H9 (cell line): Measurements from ENCODE around the gene CCBE1. TPM values are rescaled to one million over a fixed set of nuclear protein-coding genes. Genes with fewer than 3 reads are reported as not detected.

Source experiments
- DNase-seq: peaks from one replicate; pipeline ENCODE4 v3.0.0-alpha.2; 2017
- H2AFZ ChIP-seq: one replicate; pipeline ENCODE4 v1.6.1; 2013; ENCODE audit warnings: mild to moderate bottlenecking, low read length, control low read depth, moderate library complexity
- H2AK5ac ChIP-seq: 2 replicates; pipeline ENCODE4 v1.6.1; 2013; ENCODE audit warnings: low read length, control low read depth, mixed read lengths; ENCODE audit not compliant: insufficient read length
- H2BK120ac ChIP-seq: one replicate; pipeline ENCODE4 v1.6.1; 2013; ENCODE audit warnings: low read depth, mild to moderate bottlenecking, low read length, control low read depth, inconsistent platforms; ENCODE audit not compliant: poor library complexity, severe bottlenecking
- H2BK12ac ChIP-seq: 2 replicates; pipeline ENCODE4 v1.6.1; 2013; ENCODE audit warnings: low read length, control low read depth, mixed read lengths, low read depth; ENCODE audit not compliant: insufficient read length
- H2BK15ac ChIP-seq: 2 replicates; pipeline ENCODE4 v1.6.1; 2013; ENCODE audit warnings: low read depth, low read length, control low read depth
- H2BK20ac ChIP-seq: one replicate; pipeline ENCODE4 v1.6.1; 2013; ENCODE audit warnings: low read depth, mild to moderate bottlenecking, low read length, control low read depth, inconsistent platforms; ENCODE audit not compliant: poor library complexity, severe bottlenecking
- H2BK5ac ChIP-seq: 2 replicates; pipeline ENCODE4 v1.6.1; 2013; ENCODE audit warnings: low read length, control low read depth, mixed read lengths; ENCODE audit not compliant: insufficient read length
- H3K14ac ChIP-seq: 2 replicates; pipeline ENCODE4 v1.6.1; 2013; ENCODE audit warnings: low read length, control low read depth; ENCODE audit not compliant: insufficient read depth
- H3K18ac ChIP-seq: 2 replicates; pipeline ENCODE4 v1.6.1; 2013; ENCODE audit warnings: low read depth, mild to moderate bottlenecking, mixed read lengths, low read length, control low read depth; ENCODE audit not compliant: insufficient read length
- H3K23ac ChIP-seq: 2 replicates; pipeline ENCODE4 v1.6.1; 2013; ENCODE audit warnings: low read length, control low read depth, mixed read lengths, low read depth; ENCODE audit not compliant: insufficient read length
- H3K23me2 ChIP-seq: 2 replicates; pipeline ENCODE4 v1.6.1; 2013; ENCODE audit warnings: low read depth, mild to moderate bottlenecking, mixed read lengths, low read length, control low read depth; ENCODE audit not compliant: insufficient read length, poor library complexity, severe bottlenecking
- H3K27ac ChIP-seq: 2 replicates; pipeline ENCODE4 v1.5.1; 2013; ENCODE audit warnings: low read length, control low read depth, mixed read lengths, low read depth; ENCODE audit not compliant: insufficient read length
- H3K27me3 ChIP-seq: 2 replicates; pipeline ENCODE4 v1.6.1; 2013; ENCODE audit warnings: low read length, control low read depth, inconsistent platforms; ENCODE audit not compliant: insufficient read depth
- H3K4ac ChIP-seq: 2 replicates; pipeline ENCODE4 v1.6.1; 2013; ENCODE audit warnings: low read depth, mild to moderate bottlenecking, control low read depth, inconsistent platforms, low read length, moderate library complexity
- H3K4me1 ChIP-seq: 2 replicates; pipeline ENCODE4 v1.6.1; 2013; ENCODE audit warnings: low read length, control low read depth, inconsistent platforms; ENCODE audit not compliant: insufficient read depth
- H3K4me2 ChIP-seq: 2 replicates; pipeline ENCODE4 v1.6.1; 2013; ENCODE audit warnings: low read length, control low read depth, mixed read lengths; ENCODE audit not compliant: insufficient read length, insufficient read depth
- H3K56ac ChIP-seq: 2 replicates; pipeline ENCODE4 v1.6.1; 2013; ENCODE audit warnings: low read depth, mild to moderate bottlenecking, mixed read lengths, low read length, control low read depth; ENCODE audit not compliant: insufficient read length
- H3K79me1 ChIP-seq: 2 replicates; pipeline ENCODE4 v1.6.1; 2013; ENCODE audit warnings: low read depth, mild to moderate bottlenecking, moderate library complexity, low read length, control low read depth, inconsistent platforms; ENCODE audit not compliant: insufficient read depth, poor library complexity, severe bottlenecking
- H3K79me2 ChIP-seq: 2 replicates; pipeline ENCODE4 v1.6.1; 2013; ENCODE audit warnings: low read length, control low read depth, inconsistent platforms; ENCODE audit not compliant: insufficient read depth
- H3K9ac ChIP-seq: 2 replicates; pipeline ENCODE4 v1.6.1; 2013; ENCODE audit warnings: low read length, control low read depth, mixed read lengths; ENCODE audit not compliant: insufficient read length; ENCODE audit errors: extremely low read depth
- H3K9me3 ChIP-seq: one replicate; pipeline ENCODE4 v1.6.1; 2013; ENCODE audit warnings: low read depth, low read length, inconsistent platforms; ENCODE audit not compliant: control insufficient read depth
- H3T11ph ChIP-seq: one replicate; pipeline ENCODE4 v1.6.1; 2013; ENCODE audit warnings: mild to moderate bottlenecking, low read length, control low read depth, inconsistent platforms
- H4K20me1 ChIP-seq: one replicate; pipeline ENCODE4 v1.6.1; 2013; ENCODE audit not compliant: control insufficient read depth, insufficient read length, insufficient read depth
- H4K5ac ChIP-seq: 2 replicates; pipeline ENCODE4 v1.6.1; 2013; ENCODE audit warnings: low read depth, mild to moderate bottlenecking, mixed read lengths, low read length, control low read depth; ENCODE audit not compliant: insufficient read length
- H4K8ac ChIP-seq: replicated peaks from 2 replicates; pipeline ENCODE4 v1.6.1; 2013; ENCODE audit warnings: low read length, control low read depth, mixed read lengths, low read depth; ENCODE audit not compliant: insufficient read length
- H4K91ac ChIP-seq: 2 replicates; pipeline ENCODE4 v1.6.1; 2013; ENCODE audit warnings: low read depth, mild to moderate bottlenecking, moderate library complexity, mixed read lengths, low read length, control low read depth; ENCODE audit not compliant: insufficient read length
- H3K27ac Mint-ChIP-seq, 3 experiments: 2 replicates in 2 of 3; 3 replicates in 1 of 3; pipeline ENCODE4 v1.8.0; 2020 to 2021; ENCODE audit warnings: mixed read lengths in 3 of 3, mild to moderate bottlenecking in 1 of 3, moderate library complexity in 1 of 3
- H3K27me3 Mint-ChIP-seq: 2 replicates; pipeline ENCODE4 v1.8.0; 2021; ENCODE audit warnings: low read depth, mild to moderate bottlenecking, moderate library complexity, mixed read lengths
- H3K36me3 Mint-ChIP-seq, 3 experiments: 2 replicates in 2 of 3; 3 replicates in 1 of 3; pipeline ENCODE4 v1.8.0; 2020 to 2021; ENCODE audit warnings: low read depth in 3 of 3, mixed read lengths in 3 of 3; ENCODE audit not compliant: insufficient read depth in 1 of 3
- H3K4me1 Mint-ChIP-seq, 2 experiments: 2 replicates each; pipeline ENCODE4 v1.8.0; 2020; ENCODE audit warnings: mixed read lengths in 2 of 2
- H3K4me3 Mint-ChIP-seq, 2 experiments: 2 replicates in 1 of 2; 3 replicates in 1 of 2; pipeline ENCODE4 v1.8.0; 2020 to 2021; ENCODE audit warnings: mild to moderate bottlenecking in 2 of 2, mixed read lengths in 2 of 2, moderate library complexity in 1 of 2
- H3K9me3 Mint-ChIP-seq, 2 experiments: 2 replicates in 1 of 2; 3 replicates in 1 of 2; pipeline ENCODE4 v1.8.0; 2020; ENCODE audit warnings: mild to moderate bottlenecking in 2 of 2, mixed read lengths in 2 of 2, moderate library complexity in 1 of 2
- CTCF ChIP-seq: fragments of 200-600 bp; sonication (generic); conservative IDR thresholded peaks from 3 replicates; pipeline ENCODE4 v1.8.0; 2021; ENCODE audit warnings: antibody characterized with exemption, mild to moderate bottlenecking
- WGBS: extraction: QIAGEN DNeasy Blood & Tissue Kit; methylation state at CpG from one replicate; pipeline ENCODE4 v1.1.7; 2013; ENCODE audit warnings: missing lambda C conversion rate, low lambda C conversion rate, mixed read lengths; ENCODE audit not compliant: insufficient read length; ENCODE audit errors: extremely low coverage; 5-methylcytosine and 5-hydroxymethylcytosine counted together
- total RNA-seq: library from RNA; stranded (reverse); gene quantifications from 2 replicates; pipeline ENCODE4 v1.2.1, GENCODE V29; 2021

The CCBE1 gene
- total RNA-seq, 1 experiment from 2014 or later: 0.39 TPM

DNA sequence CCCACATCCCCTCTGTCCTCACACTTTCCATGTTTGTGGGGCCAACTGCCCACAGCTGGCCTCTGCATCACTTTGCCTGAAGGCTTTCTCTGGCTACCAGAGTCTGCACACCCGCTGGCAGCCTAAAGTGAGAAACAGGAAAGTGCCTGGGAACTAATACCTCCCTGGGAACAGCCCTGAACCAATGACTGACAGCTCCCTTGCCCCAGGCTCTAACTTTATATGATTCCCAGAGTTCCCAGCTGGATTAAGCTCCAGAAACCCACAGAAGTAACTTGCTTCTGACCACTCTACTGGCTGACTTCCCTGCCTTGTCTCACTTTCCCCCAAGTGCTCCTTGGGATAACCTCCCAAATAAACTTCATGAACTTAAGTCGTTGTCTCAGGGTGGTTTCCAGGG, 178.5 kb downstream of the CCBE1 start:
- Histone ChIP-seq H3K9me3 (no peaks in the 10 kb centered on the region), H4K20me1 (no peaks in the 10 kb centered on the region), H3K18ac (no peak overlapping the region), H3K14ac (no peak overlapping the region), H2BK20ac (no peak overlapping the region), H3K4ac (no peak overlapping the region), H4K91ac (no peak overlapping the region), H3K23ac (no peak overlapping the region), H3T11ph (no peak overlapping the region), H2AFZ (no peak overlapping the region), H2BK5ac (no peak overlapping the region), H3K27me3 (no peaks in the 10 kb centered on the region), H2BK15ac (no peak overlapping the region), H3K4me1 (no peaks in the 10 kb centered on the region), H3K27ac (no peak overlapping the region), H2AK5ac (no peak overlapping the region), H3K79me2 (no peaks in the 10 kb centered on the region; the same call in 1 of the 2 replicates), H2BK120ac (no peak overlapping the region), H3K4me2 (no peak overlapping the region), H4K8ac (no peak overlapping the region), H3K23me2 (no peaks in the 10 kb centered on the region), H2BK12ac (no peak overlapping the region), H3K9ac (no peak overlapping the region), H3K56ac (no peak overlapping the region), H4K5ac (no peak overlapping the region), H3K79me1 (no peaks in the 10 kb centered on the region)
- H3K36me3 Mint-ChIP-seq: no peaks in the 10 kb centered on the region
- H3K4me1 Mint-ChIP-seq: peaks cover 9% of the 10 kb centered on the region in 2 experiments
- H3K4me3 Mint-ChIP-seq: no peak overlapping the region
- no CpG with 5 or more reads among the region's 2 CpGs for WGBS
- DNase-seq: no peak
- peaks cover 2% of the 10 kb centered on the region; the same call in 1 of the 2 replicates for H3K27me3 Mint-ChIP-seq
- no peak overlapping the region; a peak in 1 of 7 replicates for H3K27ac Mint-ChIP-seq
- TF ChIP-seq CTCF: no peak
- H3K9me3 Mint-ChIP-seq: no peaks in the 10 kb centered on the region; a peak in 1 of 5 replicates
